Fibroblast of the aortic adventitia (primary cell): ENCODE measurements around the gene CACNA2D1. TPM values are rescaled to one million over a fixed set of nuclear protein-coding genes. Genes with fewer than 3 reads are reported as not detected.

Experiments used
- DNase-seq: peaks from one replicate; pipeline ENCODE4 v3.0.0-alpha.2; 2010; ENCODE audit warnings: low read depth
- H3K4me3 ChIP-seq: 2 replicates; pipeline ENCODE4 v1.5.1; 2011; ENCODE audit warnings: low read depth, mild to moderate bottlenecking, control low read depth, low read length, moderate library complexity
- CTCF ChIP-seq: IDR thresholded peaks from 2 replicates; pipeline ENCODE4 v1.5.1; 2011; ENCODE audit warnings: mild to moderate bottlenecking, low read length, control low read depth, inconsistent platforms; ENCODE audit not compliant: insufficient read depth
- total RNA-seq: library from RNA; depleted of rRNA; stranded (reverse); fragments of >200 nt; gene quantifications from 2 replicates; pipeline ENCODE4 v1.2.3, GENCODE V29; 2012; ENCODE audit warnings: low replicate concordance

CACNA2D1 gene
- total RNA-seq, 1 donor, result 90.5 TPM

- no peak for TF ChIP-seq CTCF
- no peak overlapping the region for H3K4me3 ChIP-seq
- peak; percentile 78 for DNase-seq
Observed at GRCh38 chr7:82428186-82428961, 15.2 kb downstream of the CACNA2D1 start.

GRCh38 chr7:82423446-82423845 is 20.1 kb downstream of the CACNA2D1 start:
- DNase-seq, result peak; percentile 27
- H3K4me3 ChIP-seq, result no peak overlapping the region
- no peak for TF ChIP-seq CTCF

- H3K4me3 ChIP-seq, result no peak overlapping the region
- no peak for TF ChIP-seq CTCF
- no peak for DNase-seq
Observed at GRCh38 chr7:82419200-82419599, 24.4 kb downstream of the CACNA2D1 start.

GRCh38 chr7:82417898-82418297 is 25.7 kb downstream of the CACNA2D1 start:
- DNase-seq, result no peak
- TF ChIP-seq CTCF, result no peak
- no peak overlapping the region for H3K4me3 ChIP-seq

- DNase-seq, result no peak
- no peak overlapping the region for H3K4me3 ChIP-seq
- TF ChIP-seq CTCF, result no peak
Observed at GRCh38 chr7:82416402-82416801, 27.2 kb downstream of the CACNA2D1 start.

- no peak for TF ChIP-seq CTCF
- no peak overlapping the region for H3K4me3 ChIP-seq
- DNase-seq, result no peak
Observed at GRCh38 chr7:82414389-82414788, 29.2 kb downstream of the CACNA2D1 start.

GRCh38 chr7:82413237-82413636 is 30.3 kb downstream of the CACNA2D1 start:
- no peak overlapping the region for H3K4me3 ChIP-seq
- no peak for TF ChIP-seq CTCF
- peak; percentile 76 for DNase-seq
